Hindlimb muscle (tissue), 1 donor: ENCODE results near the gene IL1RAPL1. TPM values are rescaled to one million over a fixed set of nuclear protein-coding genes. Genes with fewer than 3 reads are reported as not detected.
"Not testable (repeated sequence)": the region's sequence is repeated elsewhere in the genome, so short reads cannot be mapped to it uniquely, and the experiment has no call there.

ENCODE experiments used
- DNase-seq: peaks from one replicate; pipeline ENCODE4 v3.0.0-alpha.2; 2013
- polyA plus RNA-seq: library from polyadenylated mRNA; unstranded; fragments of 120-200 nt; gene quantifications from one replicate; pipeline ENCODE4 v1.2.1, GENCODE V29; 2013; ENCODE audit not compliant: insufficient read length

The IL1RAPL1 gene
- polyA plus RNA-seq, 1 donor = 1.6 TPM

- no peak for DNase-seq
Observed at GRCh38 chrX:28988246-28988645, 401.0 kb downstream of the IL1RAPL1 start.

GRCh38 chrX:28997706-28998463 is 410.6 kb downstream of the IL1RAPL1 start:
- DNase-seq = peak; percentile 48

GRCh38 chrX:28998609-28999135 is 411.4 kb downstream of the IL1RAPL1 start:
- DNase-seq = no peak

GRCh38 chrX:29012867-29013266 is 425.6 kb downstream of the IL1RAPL1 start:
- DNase-seq = no peak

- DNase-seq = no peak
Observed at GRCh38 chrX:29023207-29023606, 436.0 kb downstream of the IL1RAPL1 start.

GRCh38 chrX:29024871-29025270 is 437.6 kb downstream of the IL1RAPL1 start:
- DNase-seq = no peak

- DNase-seq = no peak
Observed at GRCh38 chrX:29039501-29039900, 452.3 kb downstream of the IL1RAPL1 start.

- no peak for DNase-seq
Observed at GRCh38 chrX:29040160-29040559, 452.9 kb downstream of the IL1RAPL1 start.

- DNase-seq = no peak
Observed at GRCh38 chrX:29042341-29042740, 455.1 kb downstream of the IL1RAPL1 start.

GRCh38 chrX:29043746-29044145 is 456.5 kb downstream of the IL1RAPL1 start:
- DNase-seq = no peak

GRCh38 chrX:29044423-29045184 is 457.4 kb downstream of the IL1RAPL1 start:
- no peak for DNase-seq

- no peak for DNase-seq
Observed at GRCh38 chrX:29065477-29065876, 478.2 kb downstream of the IL1RAPL1 start.

GRCh38 chrX:29066516-29066915 is 479.3 kb downstream of the IL1RAPL1 start:
- no peak for DNase-seq

GRCh38 chrX:29067351-29067750 is 480.1 kb downstream of the IL1RAPL1 start:
- DNase-seq = no peak

GRCh38 chrX:29071525-29072320 is 484.5 kb downstream of the IL1RAPL1 start:
- peak; percentile 12 for DNase-seq

- no peak for DNase-seq
Observed at GRCh38 chrX:29082558-29082957, 495.3 kb downstream of the IL1RAPL1 start.

GRCh38 chrX:29083823-29084222 is 496.6 kb downstream of the IL1RAPL1 start:
- DNase-seq = no peak

GRCh38 chrX:29090811-29091210 is 503.6 kb downstream of the IL1RAPL1 start:
- DNase-seq = no peak

GRCh38 chrX:29107231-29107630 is 520.0 kb downstream of the IL1RAPL1 start:
- no peak for DNase-seq

- no peak for DNase-seq
Observed at GRCh38 chrX:29110041-29110440, 522.8 kb downstream of the IL1RAPL1 start.

GRCh38 chrX:29113221-29113620 is 526.0 kb downstream of the IL1RAPL1 start:
- DNase-seq = no peak

- DNase-seq = not testable (repeated sequence)
Observed at GRCh38 chrX:29122817-29123216, 535.6 kb downstream of the IL1RAPL1 start.

GRCh38 chrX:29130905-29131304 is 543.7 kb downstream of the IL1RAPL1 start:
- DNase-seq = no peak
